Muscle layer of duodenum (tissue), 2 donors: Measurements from ENCODE around the gene HIPK4.
A peak's percentile ranks its signal among the peaks of the same experiment; 100 is the strongest.
"Not testable (repeated sequence)": the region's sequence is repeated elsewhere in the genome, so short reads cannot be mapped to it uniquely, and the experiment has no call there.

Experiments used
- H3K27ac ChIP-seq: one replicate; pipeline ENCODE4 v1.7.0; 2013; ENCODE audit warnings: mild to moderate bottlenecking, low read length
- H3K27me3 ChIP-seq: one replicate; pipeline ENCODE4 v1.7.0; 2013; ENCODE audit warnings: low read depth, mild to moderate bottlenecking, control low read depth, low read length
- H3K36me3 ChIP-seq, 2 donors: one replicate each; pipeline ENCODE4 v1.7.0; 2013; ENCODE audit warnings: low read length in 2 of 2, control low read depth in 1 of 2, mild to moderate bottlenecking in 1 of 2; ENCODE audit not compliant: insufficient read depth in 2 of 2, control insufficient read depth in 1 of 2
- H3K4me1 ChIP-seq, 2 donors: one replicate each; pipeline ENCODE4 v1.7.0; 2013; ENCODE audit warnings: low read length in 2 of 2, mild to moderate bottlenecking in 2 of 2, control low read depth in 1 of 2, moderate library complexity in 1 of 2; ENCODE audit not compliant: insufficient read depth in 2 of 2, control insufficient read depth in 1 of 2
- H3K4me3 ChIP-seq, 2 donors: one replicate each; pipeline ENCODE4 v1.7.0; 2013; ENCODE audit warnings: low read length in 2 of 2, low read depth in 1 of 2, mild to moderate bottlenecking in 1 of 2
- H3K9me3 ChIP-seq, 2 donors: one replicate each; pipeline ENCODE4 v1.7.0; 2013; ENCODE audit warnings: low read length in 2 of 2, control low read depth in 1 of 2, mild to moderate bottlenecking in 1 of 2; ENCODE audit not compliant: control insufficient read depth in 1 of 2
- donor health status: healthy.

HIPK4 gene, protein sequence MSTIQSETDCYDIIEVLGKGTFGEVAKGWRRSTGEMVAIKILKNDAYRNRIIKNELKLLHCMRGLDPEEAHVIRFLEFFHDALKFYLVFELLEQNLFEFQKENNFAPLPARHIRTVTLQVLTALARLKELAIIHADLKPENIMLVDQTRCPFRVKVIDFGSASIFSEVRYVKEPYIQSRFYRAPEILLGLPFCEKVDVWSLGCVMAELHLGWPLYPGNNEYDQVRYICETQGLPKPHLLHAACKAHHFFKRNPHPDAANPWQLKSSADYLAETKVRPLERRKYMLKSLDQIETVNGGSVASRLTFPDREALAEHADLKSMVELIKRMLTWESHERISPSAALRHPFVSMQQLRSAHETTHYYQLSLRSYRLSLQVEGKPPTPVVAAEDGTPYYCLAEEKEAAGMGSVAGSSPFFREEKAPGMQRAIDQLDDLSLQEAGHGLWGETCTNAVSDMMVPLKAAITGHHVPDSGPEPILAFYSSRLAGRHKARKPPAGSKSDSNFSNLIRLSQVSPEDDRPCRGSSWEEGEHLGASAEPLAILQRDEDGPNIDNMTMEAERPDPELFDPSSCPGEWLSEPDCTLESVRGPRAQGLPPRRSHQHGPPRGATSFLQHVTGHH

GRCh38 chr19:40390084-40390742, at the start of gene HIPK4:
Gene HIPK4, minus strand, starts transcription at chr19:40390181. Its CDS starts 279 bp downstream, at chr19:40389902.
- H3K9me3 ChIP-seq, result no peaks in the 10 kb centered on the region
- no peaks in the 10 kb centered on the region for H3K36me3 ChIP-seq
- H3K4me3 ChIP-seq, result no peak within 1 kb of the TSS
- H3K27me3 ChIP-seq, result no peaks in the 10 kb centered on the region
- H3K27ac ChIP-seq, result no peak within 1 kb of the TSS
- H3K4me1 ChIP-seq, result no peaks in the 10 kb centered on the region

DNA sequence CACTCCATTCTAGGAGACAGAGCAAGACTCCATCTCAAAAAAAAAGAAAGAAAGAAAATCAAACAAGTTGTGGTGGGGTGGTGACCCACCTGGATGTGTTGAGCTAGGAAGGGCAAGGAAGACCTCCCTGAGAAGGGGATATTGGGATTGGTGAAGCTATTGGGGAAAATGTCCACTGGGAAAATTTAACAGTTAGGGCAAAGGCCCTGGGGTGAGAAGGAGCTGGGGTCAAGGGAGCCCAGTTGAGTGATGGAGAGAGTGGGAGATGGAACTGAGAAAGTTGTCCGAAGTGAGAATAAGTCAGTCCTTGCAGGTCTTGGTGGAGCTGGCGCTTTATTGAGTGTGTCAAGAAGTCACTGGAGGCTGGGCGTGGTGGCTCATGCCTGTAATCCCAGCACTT, 48.3 kb upstream of the HIPK4 start:
- peaks cover 24 to 26% of the 10 kb centered on the region in 2 donors for H3K36me3 ChIP-seq
- no peaks in the 10 kb centered on the region for H3K27me3 ChIP-seq
- no peak overlapping the region for H3K4me3 ChIP-seq
- H3K4me1 ChIP-seq, result peaks cover 13 to 31% of the 10 kb centered on the region in 2 donors
- H3K9me3 ChIP-seq, result no peaks in the 10 kb centered on the region
- no peak overlapping the region for H3K27ac ChIP-seq

DNA sequence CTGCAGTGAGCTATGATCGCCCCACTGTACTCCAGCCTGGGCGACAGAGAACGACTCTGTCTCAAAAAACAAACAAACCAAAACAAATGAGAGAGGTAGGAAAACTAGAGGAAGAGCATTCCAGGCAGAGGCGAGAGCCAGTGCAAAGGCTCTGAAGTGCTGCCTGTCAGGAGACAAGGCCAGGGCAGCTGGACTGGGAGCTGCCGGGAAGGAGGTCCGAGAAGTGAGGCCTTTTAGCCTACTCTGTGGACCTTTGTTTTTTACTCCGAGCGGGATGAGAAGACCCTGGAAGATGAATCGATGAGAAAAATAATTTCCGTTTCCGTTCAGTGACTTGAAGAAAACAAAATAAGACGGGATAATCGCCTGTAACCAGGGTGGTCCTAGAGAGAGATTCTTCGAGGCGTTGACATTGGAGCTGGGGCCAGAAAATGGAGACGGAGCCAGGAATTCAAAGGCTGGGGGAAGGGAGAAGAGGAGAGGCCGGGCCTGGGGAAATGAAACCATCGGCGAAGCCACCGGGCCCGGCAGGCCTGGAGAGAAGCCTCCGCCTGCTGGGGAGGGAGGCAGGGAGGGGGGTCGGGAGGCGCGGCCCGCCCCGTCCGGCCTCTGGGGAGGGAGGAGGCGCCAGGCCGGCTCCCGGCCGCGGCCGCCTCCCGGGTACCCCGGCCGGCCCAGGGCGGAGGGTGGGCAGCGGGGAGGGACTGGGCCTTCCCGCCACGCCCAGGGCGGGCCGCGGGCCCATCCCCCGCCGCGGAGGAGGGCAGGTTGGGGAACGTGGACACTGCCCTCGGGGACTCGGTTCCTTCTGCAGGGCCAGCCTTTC, 43.6 kb upstream of the HIPK4 start:
- Histone ChIP-seq H3K27me3 (no peaks in the 10 kb centered on the region), H3K9me3 (no peaks in the 10 kb centered on the region), H3K36me3 (no peaks in the 10 kb centered on the region), H3K4me1 (peaks cover 0 to 13% of the 10 kb centered on the region in 2 donors), H3K27ac (peak overlapping the region; percentile 100), H3K4me3 (peak overlapping the region; percentile 59 to 81)

DNA sequence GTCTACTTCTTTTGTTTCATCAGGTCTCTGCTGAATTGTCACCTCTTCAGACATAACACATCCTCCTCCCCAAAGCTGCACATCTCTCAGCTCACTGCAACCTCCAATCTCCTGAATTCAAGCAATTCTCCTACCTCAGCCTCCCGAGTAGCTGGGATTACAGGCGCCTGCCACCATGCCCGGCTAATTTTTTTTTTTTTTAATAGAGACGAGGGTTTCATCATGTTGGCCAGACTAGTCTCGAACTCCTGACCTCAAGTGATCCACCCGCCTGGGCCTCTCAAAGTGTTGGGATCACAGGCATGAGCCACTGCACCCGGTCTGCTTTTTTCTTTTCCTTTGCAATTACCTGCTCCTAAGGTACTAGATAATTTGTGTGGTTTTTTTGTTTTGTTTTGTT, 42.8 kb upstream of the HIPK4 start:
- Histone ChIP-seq H3K4me3 (peak overlapping the region in 1 of 2 donors; percentile 59), H3K4me1 (peaks cover 0 to 13% of the 10 kb centered on the region in 2 donors), H3K27ac (peak overlapping the region; percentile 100)
- not testable (repeated sequence) for H3K36me3 ChIP-seq, H3K9me3 ChIP-seq, H3K27me3 ChIP-seq

- no peaks in the 10 kb centered on the region for H3K36me3 ChIP-seq
- H3K27me3 ChIP-seq, result no peaks in the 10 kb centered on the region
- H3K4me3 ChIP-seq, result no peak overlapping the region
- no peak overlapping the region for H3K27ac ChIP-seq
- H3K4me1 ChIP-seq, result peaks cover 0 to 13% of the 10 kb centered on the region in 2 donors
- H3K9me3 ChIP-seq, result no peaks in the 10 kb centered on the region
Observed at GRCh38 chr19:40431698-40432097, 41.7 kb upstream of the HIPK4 start.

- not testable (repeated sequence) for H3K9me3 ChIP-seq, H3K27me3 ChIP-seq, H3K36me3 ChIP-seq, H3K4me3 ChIP-seq, H3K27ac ChIP-seq
- peaks cover 0 to 13% of the 10 kb centered on the region in 2 donors for H3K4me1 ChIP-seq
Observed at GRCh38 chr19:40430242-40430641, 40.3 kb upstream of the HIPK4 start.

DNA sequence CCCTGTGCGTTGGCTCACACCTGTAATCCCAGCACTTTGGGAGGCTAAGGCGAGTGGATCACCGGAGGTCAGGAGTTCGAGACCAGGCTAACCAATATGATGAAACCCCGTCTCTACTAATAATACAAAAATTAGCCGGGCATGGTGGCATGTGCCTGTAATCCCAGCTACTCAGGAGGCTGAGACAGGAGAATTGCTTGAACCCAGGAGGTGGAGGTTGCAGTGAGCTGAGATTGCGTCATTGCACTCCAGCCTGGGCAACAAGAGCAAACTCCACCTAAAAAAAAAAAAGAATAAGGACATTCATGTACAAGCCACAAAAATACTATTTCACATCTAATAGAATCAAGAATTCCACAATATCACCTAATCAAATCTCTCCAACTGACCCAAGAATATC, 38.2 kb upstream of the HIPK4 start:
- H3K4me1 ChIP-seq, result peaks cover 0 to 16% of the 10 kb centered on the region in 2 donors
- H3K27me3 ChIP-seq, H3K9me3 ChIP-seq, H3K27ac ChIP-seq, H3K4me3 ChIP-seq, H3K36me3 ChIP-seq: not testable (repeated sequence)

DNA sequence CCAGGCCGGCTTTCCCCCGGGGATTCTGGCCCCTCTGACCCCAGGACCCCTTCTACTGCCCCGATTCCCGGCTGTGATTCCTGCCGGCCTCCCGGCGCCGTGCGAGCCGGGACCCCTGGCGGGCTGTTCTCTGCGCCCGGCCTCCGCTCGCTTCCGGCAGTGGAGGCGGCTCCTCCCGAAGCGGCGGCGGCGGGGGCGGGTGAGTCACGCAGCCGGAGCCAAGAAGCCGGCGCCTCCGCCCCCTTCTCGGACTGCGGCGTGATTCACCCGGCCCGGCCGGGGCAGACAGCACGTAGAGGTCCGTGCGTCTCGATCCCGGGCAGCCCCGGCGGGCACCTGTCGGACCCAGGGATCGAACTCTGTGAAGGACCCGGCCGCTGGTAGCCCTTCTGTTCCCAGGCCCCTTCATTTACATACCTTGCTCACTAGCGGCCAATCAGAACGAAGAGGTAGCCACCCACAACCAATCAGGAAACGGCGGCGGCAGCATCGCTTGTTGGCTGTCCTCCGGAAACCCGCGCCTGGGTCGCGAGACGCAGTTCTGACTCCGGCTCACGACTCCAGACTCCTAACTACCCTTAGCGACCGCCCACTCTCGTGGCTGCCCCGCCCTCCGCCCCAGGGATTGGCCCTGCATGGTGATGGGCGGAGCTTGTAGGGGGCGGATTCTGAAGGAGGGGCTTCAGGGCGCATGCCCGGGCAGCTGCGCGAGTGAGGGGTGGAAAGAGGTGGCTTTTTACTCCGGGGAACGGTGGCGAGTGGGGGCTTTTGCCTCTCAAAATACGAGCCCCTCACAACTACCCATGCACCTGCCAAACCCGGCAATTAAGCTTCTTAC, 35.7 kb upstream of the HIPK4 start, which contains the start of gene SERTAD1:
SERTAD1 (minus strand) TSS at position 543 of the 838 bp plus-strand sequence. CDS start 2,446 bp downstream, outside the sequence.
- peak within 1 kb of the TSS; percentile 84 to 98 for H3K4me3 ChIP-seq
- H3K27ac ChIP-seq, result peak within 1 kb of the TSS; percentile 99

DNA sequence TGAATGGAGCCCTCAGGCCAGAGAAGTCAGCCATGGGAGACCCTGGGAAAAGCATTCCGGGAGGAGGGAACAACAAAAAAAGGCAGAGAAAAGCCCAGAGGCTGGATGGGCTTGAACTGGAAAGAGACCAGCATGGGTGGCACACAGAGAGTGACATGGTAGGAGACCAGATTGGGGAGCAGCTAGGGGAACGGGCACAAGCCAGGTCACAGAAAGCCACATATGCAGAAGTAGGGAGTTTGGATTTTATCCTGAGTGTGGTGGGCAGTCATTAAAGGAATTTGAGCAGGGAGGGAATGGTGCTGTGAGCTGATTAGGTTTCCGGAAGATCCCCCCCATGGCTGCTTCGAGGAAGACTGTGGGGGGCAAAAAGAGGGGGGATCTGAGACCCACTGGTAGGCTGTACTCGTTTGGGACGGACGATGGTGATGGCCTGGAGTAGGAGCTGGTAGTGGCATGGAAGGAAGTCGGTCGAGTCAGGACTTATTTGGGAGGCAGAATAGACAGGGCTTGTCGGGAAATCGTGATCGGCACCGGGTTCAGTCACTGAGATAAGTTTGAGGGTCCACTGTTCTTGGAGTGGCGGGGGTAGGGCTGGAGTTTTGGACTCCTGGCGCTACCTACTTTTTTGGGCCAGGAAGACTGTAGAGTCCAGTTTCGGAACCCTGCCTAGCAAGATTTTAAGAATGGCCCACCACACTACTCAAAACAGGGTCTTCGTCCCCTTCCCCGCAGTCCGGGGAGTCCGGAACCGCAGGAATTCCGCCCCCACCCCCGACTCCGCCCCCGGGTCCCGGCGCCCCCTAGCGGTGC, 34.9 kb upstream of the HIPK4 start:
- H3K4me1 ChIP-seq, result peaks cover 8 to 23% of the 10 kb centered on the region in 2 donors
- no peaks in the 10 kb centered on the region for H3K27me3 ChIP-seq
- H3K4me3 ChIP-seq, result peak overlapping the region; percentile 84 to 98
- H3K36me3 ChIP-seq, result peaks cover 9 to 13% of the 10 kb centered on the region in 2 donors
- peak overlapping the region; percentile 99 for H3K27ac ChIP-seq
- H3K9me3 ChIP-seq, result no peaks in the 10 kb centered on the region

More for the DNA sequence above, 35.7 kb upstream of the HIPK4 start, which contains the start of gene SERTAD1:
- no peaks in the 10 kb centered on the region for H3K9me3 ChIP-seq
- H3K4me1 ChIP-seq, result peaks cover 8 to 23% of the 10 kb centered on the region in 2 donors
- H3K36me3 ChIP-seq, result peaks cover 9 to 13% of the 10 kb centered on the region in 2 donors
- no peaks in the 10 kb centered on the region for H3K27me3 ChIP-seq
